NCI-H1417 treated with DMSO at 0.1 percent for 48 hours (cell line): Measurements from ENCODE around the gene ZBTB7C.

Source experiments
- DNase-seq: peaks from one replicate; lab custom pipeline; 2025; lab: John Stamatoyannopoulos, UW

ZBTB7C gene

DNA sequence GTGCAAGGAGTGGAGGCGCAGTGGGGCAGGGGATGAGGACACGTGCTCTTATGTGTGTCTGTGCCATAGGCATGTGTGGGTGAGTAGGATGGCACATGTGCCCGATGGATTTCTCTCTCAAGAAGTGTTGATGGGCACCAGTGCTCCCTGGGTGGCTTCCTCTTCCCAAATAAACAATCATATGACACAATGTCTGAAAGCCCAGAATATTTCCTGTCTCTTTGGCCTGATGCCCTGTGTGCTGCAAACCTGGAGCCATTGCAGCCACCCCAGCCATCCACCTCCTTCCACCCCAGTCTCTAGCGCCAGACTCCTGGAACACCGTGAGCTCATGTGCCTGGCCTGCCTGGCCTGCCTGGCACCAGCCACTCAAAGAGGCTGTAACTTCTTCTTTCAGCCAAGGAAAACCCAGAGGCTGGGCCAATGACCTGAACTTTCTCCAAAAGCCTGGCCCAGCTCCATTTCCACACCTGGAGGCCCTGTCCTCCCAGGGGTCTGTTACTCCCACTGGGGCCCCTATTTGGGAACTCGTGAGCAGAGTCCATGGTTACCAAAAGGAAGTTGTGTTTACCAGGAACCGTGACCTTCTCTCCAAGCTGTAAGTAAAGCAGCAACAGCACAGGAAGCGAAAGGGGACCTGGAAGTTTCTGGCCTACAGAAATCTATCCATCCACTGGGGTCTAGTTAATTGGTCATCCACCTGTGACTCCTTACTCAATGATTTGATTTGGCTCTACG, 9.5 kb upstream of the ZBTB7C start:
- no peak for DNase-seq

DNA sequence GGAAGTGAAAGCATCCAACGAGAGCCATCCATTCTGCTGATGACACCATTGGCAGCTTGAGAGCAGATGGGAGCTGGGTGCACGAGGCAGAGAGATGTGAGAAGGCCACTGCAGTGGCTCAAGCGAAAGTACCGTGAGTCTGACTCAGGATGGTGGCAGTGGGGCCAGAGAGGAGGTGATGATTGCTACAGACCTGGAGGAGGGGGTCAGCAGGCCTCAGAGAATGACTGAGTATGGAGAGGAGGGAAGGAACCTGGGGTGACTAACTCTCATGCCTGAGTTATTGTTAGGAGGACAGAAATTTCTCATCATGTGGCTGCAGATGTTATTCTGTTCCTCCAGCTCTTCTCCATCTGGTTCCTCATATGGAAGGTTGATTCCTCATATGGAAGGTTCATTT, 8.8 kb upstream of the ZBTB7C start:
- no peak for DNase-seq

DNA sequence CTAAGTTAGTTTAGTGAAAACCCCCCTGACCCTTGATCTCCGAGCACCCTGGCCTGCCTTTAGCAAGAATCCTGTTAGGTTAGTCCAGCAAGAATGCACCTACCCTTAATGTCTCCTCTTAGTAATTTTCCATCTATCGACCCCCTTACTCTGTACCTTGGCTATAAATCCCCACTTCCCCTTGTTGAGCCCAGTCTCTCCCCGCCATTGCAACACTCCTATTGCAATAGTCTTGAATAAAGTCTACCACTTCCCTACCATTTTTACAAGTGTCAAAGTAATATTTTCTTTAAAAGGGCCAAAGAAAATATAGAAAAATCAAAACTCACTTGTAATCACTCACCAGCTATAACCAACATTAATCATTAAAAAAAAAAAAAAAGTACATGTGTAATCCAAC, 4.2 kb upstream of the ZBTB7C start:
- no peak for DNase-seq

DNA sequence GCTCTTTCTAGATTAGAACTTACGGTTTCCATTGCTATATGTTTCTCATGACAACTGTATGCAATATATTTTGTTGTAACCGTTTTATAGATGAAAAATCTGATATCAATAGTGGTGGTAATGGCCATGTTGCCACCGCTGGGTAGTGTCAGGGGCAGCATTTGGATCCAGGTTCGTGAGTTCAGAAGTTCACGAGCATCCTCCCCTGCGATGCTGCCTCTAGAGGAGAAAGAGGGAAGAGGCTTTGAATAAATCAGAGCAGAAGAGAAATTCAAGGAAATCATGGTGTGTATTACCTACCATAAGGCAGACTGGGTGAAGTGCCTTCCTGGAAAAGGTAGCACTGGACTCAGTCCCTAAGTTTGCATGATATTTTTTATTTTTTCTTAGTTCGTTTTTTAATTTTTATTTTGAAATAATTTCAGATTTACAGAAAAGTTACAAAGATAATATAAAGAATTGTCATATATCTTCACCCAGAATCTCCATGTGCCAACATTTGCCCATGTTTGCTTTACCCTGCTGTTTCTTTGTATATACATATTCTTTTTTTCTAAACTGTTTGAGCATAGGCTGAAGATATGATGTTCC, 3.3 kb upstream of the ZBTB7C start:
- DNase-seq = no peak

DNA sequence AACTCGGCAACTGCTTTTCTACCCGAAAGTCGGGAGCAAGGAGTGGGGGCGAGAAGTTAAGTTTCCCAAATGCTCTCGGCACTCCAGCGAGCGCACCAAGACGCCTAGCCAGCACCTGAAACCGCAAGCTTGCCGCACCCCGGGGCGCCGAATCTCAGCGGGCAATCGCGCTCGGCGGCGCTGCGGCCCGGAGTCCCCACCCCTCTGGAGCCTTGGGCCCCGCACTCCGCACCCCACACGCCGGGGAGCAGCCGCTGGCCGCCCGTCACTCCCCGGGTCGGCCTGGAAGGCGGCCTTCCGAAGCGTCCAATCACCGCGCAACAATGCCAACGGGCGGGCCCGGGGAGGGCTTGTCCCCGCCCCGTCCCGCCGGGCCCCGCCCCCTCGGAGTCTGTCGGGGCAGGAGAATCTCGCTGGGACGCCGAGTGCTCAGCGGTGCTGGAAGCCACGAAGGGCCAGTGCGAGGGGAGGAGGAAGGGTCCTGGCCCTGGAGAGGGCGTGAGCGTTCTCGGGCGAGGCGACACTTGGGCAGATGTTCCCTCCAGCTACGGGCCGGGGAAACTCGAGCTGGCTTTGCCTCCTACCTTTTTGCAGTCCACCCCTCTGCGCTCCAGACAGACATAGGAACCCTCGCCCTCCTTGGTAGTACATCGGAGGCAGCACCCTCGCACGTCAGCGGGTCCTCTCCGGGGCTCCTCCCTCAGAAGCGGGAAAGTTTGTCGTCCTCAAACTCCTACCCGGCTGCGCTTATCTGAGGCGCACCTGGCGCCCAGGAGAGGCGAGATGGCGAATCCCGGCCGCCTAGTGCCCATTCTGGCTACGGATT, 1.1 kb upstream of the ZBTB7C start:
- DNase-seq = peak; percentile 19

DNA sequence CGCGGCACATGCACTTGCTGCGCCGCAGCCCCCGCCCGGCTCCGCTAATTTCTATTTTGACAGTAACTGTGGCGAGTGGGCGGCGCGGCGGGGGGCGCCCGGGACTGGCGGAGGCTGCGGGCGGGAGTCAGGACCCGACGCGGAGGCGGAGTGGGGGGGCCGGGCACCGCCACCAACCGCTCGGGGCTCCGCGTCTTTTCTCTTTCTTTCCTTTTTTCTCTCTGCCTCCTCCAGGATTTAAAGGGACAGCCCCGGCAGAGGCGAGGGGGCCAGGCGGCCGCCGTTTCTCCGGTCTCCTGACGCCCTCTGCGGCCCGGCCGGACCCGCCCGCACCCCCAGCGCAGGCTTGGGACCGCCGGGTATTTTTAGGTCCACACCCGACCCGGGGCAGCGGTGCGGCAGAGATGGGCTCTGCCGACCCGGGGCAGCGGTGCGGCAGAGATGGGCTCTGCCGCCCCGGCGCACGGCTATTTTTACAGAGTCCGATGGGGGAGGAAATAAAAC, 460 bp upstream of the ZBTB7C start:
- no peak for DNase-seq

DNA sequence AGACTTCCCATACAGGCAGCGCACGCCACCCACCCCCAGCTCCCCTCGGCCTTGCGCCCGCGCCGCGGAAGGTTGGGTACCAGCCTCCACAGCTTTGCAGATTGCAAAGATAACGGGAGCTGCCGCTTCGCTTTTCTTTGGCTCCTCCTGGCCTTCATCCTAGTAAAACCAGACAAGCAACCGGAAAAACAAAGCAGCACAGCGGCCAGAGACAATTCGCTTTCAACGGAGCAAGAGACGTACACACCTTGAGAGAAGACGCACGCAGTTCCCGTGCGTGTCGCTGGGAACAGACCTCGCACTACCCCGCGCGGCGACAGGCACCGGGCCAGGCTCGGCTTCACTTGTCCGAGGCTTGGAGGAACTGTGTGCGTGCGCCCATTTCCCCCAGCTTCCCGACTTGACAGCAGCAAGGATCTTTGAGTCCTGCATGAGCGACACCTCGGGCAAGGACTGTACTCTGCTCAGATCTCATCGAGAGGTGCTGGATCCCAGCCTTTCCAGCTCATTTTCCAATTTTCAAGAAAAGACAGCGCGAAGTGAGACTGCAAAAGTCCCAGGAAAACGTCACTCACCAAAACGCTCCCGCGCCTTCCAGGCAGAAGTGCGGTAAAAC, 964 bp downstream of the ZBTB7C start:
- no peak for DNase-seq

DNA sequence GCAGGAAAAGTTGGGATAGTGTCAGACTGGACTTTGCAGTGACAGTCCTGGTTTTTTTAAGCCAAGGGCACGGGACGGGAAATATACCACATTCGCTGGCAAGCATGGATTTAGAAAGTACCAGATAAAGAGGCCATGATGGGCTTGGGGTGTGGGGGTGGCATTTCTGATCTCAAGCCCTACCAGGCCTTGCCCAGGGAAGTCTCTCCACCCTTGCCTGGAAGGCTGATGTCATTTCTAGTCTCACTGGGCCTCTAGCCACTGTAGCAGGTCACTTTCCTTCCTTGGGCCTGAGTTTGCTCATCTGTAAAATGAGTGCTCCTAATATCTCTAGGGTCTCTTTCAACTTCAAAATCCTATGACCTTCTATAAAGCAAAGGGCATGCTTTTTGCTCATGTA, 1.8 kb downstream of the ZBTB7C start:
- no peak for DNase-seq

DNA sequence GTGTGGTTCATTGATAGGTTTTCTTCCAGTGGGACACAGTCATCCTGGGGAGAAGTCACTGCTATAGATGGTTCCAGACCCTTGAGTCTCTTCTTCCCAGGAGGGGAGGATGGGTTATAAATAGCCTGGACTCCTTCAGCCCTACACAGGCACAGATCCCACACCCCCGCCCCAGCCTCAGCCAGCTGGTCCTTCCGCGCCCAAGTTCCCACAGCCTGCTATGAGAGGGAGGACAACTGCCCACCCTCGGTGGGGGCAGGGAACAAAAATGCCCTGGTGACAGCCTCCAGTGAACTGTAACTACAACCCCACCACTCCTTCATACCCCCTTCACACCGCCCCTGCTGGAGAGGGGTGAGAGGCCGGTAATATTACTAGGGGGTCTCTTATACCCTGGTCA, 3.2 kb downstream of the ZBTB7C start:
- no peak for DNase-seq

DNA sequence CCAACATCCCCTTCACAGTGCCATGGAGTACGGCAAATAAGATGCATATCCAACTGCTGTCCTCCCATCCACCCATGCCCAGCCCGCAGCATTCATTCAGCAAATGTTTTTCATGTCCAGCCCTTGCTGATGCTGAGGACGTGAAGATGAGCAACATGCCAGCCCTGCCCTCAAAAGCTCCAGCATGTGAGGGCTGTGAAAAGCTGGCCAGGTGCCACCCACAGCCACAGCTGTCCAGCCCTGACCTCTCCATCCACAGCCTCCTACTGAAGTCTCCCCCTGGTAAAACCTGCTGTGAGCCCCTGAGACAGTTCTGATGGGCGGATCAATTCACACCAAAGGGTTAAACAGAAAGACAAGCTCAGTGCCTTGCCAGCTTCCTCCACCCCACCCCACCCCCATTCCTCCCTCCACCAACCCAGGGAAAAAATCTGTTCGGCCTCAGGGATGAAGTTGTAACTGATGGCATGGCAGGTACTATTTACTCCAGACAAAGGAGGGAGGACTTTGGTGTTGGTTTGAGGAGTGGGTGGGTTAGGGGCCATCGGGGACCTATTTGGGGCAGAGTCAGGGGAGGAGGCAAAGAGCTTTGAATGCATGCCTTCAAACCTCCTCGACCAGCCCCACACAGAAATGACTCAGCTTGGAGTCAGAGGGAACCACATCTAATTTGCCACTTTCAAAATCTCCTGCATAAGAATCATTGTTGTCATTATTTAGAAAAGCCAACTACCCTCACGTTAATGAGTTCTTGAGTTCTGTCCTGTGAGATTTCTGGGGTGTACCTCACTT, 4.3 kb downstream of the ZBTB7C start:
- no peak for DNase-seq

DNA sequence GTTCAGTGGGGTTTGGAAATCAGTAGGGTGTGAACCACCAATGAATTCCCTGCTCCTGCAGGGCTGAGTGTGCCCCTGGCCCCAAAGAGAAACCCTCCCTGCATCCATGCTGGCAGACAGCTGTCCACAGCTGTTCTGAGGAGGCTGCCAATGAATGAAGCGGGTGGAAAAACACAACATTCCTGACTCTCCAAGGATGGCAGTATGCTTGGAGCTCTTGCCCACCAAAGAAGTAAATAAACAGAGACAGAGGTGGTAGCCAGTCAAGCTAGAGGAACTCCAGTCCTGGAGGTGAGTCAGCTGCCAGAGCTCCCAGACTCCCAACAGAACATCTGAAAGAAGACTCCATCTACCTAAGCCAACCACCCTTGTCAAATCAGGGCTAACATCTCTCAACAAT, 6.2 kb downstream of the ZBTB7C start:
- no peak for DNase-seq

DNA sequence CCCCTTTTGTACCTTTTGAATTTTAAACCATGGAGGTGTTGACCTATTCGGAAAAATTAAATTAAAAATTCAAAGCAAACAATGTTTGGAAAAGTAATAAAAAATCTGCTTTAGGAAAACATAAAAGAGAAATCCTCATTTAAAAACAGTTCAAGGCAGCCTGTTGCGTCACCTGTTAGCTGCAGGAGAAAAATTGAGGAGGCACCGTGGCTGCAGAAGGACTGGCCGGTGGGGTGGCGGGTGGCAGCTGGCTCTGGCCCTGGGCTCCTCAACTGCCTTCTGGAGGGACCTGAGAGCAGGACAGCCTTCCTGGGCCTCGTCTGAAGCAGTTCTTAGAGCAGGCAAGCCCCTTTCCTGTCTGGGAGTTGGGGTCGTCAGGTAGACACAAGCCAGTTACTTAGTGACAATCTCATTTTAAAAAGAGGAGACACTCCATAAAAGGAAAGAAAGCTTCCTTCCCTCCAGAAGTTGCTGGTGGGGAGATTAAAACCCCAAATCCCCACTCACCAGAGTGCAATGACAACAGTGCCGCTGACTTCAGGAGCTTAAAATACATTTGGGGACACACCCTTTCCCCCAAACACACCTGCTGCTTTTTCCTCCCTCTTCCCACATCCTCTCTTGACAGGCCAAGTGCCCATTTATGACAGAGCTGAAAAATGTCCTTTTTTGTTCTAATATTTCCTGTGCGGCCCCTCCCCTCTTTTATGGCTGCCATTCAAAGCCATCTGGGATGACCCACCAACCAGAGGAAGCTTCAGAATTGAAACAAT, 9.7 kb downstream of the ZBTB7C start:
- DNase-seq = no peak

DNA sequence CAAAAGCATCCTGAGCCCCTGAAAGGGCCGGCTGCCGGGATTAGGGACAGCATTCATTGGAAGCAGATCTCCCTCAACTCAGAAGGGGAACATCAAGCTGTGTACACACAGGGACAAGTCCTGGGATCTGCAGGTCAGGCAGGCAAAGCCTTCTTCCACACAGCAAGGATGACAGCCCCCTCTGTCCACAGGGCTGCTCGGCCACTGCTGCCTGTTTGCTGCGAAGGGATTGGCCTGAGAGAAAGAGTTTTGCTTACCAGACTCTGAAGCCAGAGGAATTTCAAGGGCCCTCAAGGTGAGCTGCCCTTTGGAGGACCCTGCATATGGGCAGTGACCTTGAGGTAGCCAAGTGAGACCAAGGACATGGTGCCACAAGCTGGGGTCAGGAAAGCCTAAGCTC, 11.1 kb downstream of the ZBTB7C start:
- DNase-seq = no peak

DNA sequence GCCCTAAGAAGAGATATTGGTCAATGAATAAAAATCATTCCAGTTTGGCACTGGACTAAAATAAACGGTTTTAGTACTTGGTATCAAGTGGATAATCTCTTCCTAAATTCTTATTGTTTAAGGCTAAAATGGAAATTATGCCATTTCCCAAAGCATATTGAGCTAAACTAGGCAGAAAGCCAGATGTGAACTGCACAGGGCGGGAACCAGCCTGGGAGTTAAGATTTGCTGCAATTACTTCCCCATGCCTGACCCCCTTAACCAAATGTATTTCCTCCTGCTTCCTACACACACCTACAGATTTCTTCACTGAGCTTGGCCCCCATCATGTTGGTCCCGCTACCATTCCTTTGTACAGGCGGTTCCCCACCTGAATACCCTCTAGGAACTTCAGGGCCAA, 12.2 kb downstream of the ZBTB7C start:
- no peak for DNase-seq

DNA sequence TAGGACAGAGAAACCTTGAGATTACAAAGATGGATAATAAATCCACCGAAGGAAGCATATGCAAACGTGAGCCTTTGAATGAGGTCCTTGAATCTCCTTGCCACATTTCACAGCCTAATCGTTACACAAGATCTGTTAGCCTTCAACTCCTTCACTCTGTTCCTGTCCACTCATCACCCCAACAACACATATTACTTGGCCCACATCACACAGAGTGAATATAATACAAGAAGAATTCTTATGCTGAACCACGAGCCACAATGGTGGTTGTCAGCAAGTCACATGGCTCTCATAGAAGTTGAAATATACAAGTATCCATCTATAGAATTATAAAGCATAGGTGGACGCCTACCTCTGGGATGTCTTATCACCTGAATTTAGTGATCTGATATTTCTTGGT, 12.6 kb downstream of the ZBTB7C start:
- DNase-seq = no peak

DNA sequence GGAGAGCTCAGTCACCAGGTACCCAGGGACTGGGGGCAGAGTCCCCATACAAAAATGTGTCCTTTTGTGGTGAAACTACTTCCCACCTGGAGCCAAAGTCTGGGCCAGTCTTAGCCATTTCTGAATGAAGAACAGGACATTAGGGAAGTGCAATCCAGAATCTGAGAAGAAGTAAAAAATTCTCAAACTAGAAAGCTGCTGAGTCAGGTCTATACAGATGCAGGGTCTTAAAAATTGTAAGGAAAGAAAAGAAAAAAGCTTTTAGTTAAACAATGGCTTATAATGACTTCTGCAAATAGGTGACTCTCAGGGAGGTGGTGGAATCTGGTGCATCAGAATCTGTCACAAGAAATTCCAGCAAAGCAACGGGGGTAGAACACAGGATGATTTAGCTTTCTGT, 13.5 kb downstream of the ZBTB7C start:
- no peak for DNase-seq

DNA sequence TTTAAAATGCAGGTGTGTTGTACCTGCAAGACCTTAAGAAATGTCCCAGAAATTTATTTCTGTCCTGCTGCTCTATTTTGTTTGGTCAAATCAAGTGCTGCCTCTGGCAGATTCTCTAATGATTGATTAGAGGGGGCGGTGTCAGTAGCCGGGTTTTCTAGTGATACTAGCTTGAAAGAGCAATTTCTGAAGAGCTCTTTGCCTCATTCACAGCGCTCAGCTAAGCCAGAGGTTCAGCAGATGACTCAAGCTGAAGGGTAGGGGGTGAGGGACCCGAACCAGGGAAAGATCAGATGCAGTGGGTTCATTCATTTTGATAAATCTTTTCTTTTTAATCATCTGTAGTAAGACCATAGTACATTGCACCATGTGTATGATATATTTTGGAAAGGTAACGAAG, 15.0 kb downstream of the ZBTB7C start:
- DNase-seq = no peak

DNA sequence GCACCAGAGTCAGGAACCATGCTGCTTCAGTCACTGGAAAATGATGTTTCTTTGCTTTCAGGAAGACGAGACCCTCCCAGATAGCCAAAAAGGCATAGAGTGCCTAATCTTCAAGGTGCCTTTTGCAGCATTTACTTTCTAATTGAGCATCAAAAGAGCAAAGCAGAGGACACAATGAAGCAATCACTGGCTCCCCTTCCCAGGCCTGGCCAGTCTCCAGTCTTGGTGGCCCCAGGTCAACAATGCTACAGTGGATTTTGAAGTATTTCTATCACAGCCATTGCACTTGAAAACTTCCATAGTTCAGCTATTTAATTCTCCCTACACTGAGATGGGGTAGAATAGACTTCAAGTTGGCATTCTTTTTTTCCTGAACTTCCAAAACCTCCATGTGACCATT, 15.4 kb downstream of the ZBTB7C start:
- DNase-seq = no peak

DNA sequence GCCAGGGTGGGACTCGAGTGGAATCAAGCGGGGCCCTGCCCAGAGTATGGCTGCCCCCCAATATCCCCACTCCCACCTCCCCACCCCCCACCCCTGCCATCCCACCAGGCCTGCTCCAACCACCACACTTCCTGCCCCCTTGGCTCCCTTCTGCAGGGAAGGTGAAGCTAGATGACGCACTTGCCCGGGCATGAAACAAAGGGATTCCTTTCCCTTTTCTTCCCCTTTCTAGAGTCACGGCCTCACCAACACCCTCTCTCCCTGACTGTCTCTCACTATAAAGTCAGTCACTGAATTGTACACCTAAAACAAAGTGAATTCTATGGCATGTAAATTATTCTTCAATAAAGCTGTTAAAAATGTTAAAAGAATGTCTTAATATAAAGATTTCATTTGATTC, 16.0 kb downstream of the ZBTB7C start:
- no peak for DNase-seq

DNA sequence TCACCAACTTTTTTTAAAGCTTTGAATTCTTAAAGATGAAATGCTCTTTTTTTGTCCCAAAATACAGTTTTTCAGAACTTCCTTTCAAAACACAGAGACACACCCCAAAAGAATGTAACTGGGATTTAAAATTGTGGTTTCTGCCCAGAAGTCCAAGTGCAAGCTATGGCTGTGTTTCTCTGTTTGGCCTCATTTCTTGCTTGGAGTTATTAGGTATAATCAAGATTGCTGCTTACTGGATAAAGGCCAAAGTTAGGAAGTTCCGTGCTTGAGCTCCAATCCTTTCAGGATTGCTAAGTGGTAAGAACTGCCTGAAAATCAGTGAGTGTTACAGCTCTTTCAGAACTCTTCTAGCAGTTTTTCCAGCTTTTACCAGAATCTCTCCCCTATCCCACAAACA, 16.9 kb downstream of the ZBTB7C start:
- DNase-seq = no peak

DNA sequence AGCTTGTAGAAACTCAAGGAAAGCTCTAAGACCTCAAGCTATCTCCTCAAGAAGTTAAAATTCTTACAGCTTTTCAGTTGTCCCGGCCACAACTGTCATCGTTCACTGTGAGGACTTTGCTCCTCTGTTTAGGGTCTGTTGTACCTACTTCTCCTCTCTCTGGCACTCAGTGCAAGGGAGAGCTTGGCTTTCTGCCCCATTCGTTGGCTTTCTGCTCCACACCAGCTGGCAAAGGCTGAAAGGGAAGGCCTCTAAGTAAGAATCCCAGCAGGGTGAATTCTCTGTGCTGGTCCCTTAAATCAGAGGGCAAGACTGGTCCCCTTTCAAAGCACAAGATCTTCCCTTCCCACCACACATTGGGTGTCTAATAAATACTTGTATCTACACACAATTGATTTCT, 17.3 kb downstream of the ZBTB7C start:
- DNase-seq = no peak
